Cardiac fibroblast (primary cell): ENCODE data around the gene HLA-DRA.
"Not testable (repeated sequence)": the region's sequence is repeated elsewhere in the genome, so short reads cannot be mapped to it uniquely, and the experiment has no call there.

Experiments
- DNase-seq, 2 donors: peaks; one replicate each; pipeline versions ENCODE4 v3.0.0 to v3.0.0-alpha.2; 2010; ENCODE audit warnings: low read depth in 2 of 2
- H3K4me3 ChIP-seq, 2 donors: replicated peaks in 1 of 2; 1 replicate in 1 of 2; 2 replicates in 1 of 2; pipeline ENCODE4 v1.5.1; 2011; ENCODE audit warnings: low read depth in 2 of 2, low read length in 2 of 2, mild to moderate bottlenecking in 2 of 2, moderate library complexity in 1 of 2
- CTCF ChIP-seq: IDR thresholded peaks from one replicate; pipeline ENCODE4 v1.5.1; 2011; ENCODE audit warnings: low read depth, mild to moderate bottlenecking, low read length, inconsistent platforms

HLA-DRA gene

GRCh38 chr6:32472781-32473375 is 33.2 kb downstream of the HLA-DRA start:
- H3K4me3 ChIP-seq, result no peak overlapping the region
- TF ChIP-seq CTCF, result no peak
- no peak for DNase-seq

- H3K4me3 ChIP-seq, result not testable (repeated sequence)
- peak in 1 of 2 donors; percentile 24 for DNase-seq
Measured at GRCh38 chr6:32473376-32474348, 34.0 kb downstream of the HLA-DRA start.

DNA sequence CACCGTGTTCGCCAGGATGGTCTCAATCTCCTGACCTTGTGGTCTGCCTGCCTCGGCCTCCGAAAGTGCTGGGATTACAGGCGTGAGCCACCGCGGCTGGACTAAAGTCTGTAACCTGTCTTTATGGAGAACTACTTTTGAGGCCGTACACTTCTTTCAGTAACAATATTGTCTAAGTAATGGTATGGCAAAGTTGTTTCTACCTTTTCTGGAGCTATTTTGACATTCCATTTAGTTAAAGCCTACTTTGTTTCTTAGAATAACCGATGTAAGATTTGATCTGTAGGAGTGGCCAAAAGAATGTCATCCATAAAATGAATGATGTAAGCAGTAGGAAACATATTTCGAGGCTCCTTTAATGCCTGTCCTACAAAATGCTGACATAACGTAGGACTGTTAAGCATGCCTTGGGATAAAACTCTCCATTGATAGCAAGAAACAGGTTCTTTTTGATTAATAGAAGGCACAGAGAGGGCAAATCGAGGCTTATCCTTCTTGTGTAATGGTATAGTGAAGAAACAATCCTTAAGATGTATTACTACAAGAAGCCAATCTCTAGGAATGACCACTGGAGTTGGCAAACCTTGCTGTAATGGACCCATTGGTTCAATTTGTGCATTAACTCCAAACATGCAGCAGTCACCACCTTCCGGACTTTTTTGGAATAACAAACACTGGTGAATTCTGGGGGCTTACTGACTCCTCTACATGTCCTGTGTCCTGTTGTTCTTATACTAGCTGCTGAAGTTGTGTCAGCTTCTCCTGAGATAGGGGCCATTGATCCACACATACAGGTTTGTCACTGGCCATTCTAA is 35.9 kb downstream of the HLA-DRA start:
- H3K4me3 ChIP-seq, result no peak overlapping the region
- no peak for TF ChIP-seq CTCF
- no peak for DNase-seq

DNA sequence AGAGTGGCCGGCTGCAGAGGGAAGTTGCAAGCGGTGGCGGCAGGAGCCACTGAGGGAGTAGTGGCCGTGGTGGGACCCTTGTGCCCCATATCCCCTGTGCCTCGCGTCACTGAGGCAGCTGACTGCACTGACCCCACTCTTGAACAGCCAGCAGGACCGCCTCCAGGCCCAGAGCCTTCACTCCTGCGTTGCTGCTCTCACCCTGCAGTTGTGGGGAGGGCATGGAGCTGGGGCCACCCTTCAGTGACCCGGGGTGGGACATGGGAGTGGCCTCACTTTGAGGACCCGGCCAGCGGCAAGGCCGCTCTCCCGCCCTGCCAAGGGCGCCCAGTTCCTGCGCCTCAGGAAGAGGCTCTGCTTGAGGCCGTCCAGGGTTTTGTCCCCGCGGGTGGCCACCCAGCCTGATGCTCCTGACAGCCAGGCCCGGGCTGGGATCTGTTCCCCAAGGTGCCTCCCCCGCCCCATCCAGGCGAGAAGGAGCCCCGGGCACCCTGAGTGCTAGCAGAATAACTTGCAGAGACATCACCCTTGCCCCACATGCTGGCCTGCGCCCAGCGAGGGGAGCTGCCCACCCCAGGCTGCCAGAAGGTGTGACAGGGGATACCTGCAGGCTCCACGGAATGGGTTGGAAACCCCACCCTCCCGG is 44.4 kb downstream of the HLA-DRA start:
- no peak for TF ChIP-seq CTCF
- DNase-seq, result no peak

GRCh38 chr6:32484614-32484998 is 44.9 kb downstream of the HLA-DRA start:
- TF ChIP-seq CTCF, result no peak
- no peak for DNase-seq
- H3K4me3 ChIP-seq, result no peak overlapping the region

More for the DNA sequence above, 44.4 kb downstream of the HLA-DRA start:
- H3K4me3 ChIP-seq, result no peak overlapping the region

DNA sequence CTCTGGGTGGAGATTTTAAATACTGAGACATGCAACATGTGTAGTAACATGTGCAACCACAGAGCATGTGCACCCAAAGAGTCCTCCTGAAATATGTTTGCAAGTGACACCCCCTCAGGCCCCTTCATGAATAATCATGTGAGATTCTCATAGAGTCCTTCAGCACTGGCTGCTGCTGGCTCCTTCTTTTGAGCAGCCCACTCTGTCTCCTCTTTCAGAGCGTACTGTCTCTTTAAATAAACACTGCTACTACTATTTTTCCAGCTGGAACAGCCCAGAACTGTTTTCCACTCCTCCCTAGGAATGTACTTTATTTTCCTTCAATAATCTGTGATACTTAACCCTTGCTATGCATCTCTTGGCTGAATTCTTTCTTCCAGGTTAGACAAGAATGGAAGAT is 48.4 kb downstream of the HLA-DRA start:
- H3K4me3 ChIP-seq, result no peak overlapping the region
- TF ChIP-seq CTCF, result no peak
- DNase-seq, result no peak
